ENCODE results near the gene LRRC3.

The LRRC3 gene

GRCh38 chr21:44459712-44460440, 4.6 kb downstream of the LRRC3 start:
- DNase-seq, result no peak

- no peak for DNase-seq
These were observed 5.1 kb downstream of the LRRC3 start for GRCh38 chr21:44460441-44460755.

DNA sequence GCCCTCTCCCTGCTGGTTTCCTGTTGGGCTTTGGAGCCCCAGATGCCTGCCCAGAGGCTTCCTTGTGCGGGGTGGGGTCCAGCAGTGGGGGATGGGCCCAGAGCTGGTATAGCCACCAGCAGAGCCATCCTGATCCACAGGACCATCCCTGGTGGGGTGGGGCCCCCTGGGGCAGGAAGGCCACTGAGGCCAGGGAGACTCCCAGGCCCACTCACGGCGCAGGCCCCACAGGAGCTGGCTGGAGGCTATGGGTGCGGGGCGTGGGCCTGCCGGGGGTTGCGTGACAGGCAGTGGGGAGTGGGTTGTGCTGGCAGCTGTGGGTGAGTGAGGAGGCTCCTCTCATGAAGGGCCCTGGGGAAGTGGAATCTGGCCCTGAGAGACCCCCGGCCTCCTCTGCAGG, 5.7 kb downstream of the LRRC3 start:
- no peak for DNase-seq

DNA sequence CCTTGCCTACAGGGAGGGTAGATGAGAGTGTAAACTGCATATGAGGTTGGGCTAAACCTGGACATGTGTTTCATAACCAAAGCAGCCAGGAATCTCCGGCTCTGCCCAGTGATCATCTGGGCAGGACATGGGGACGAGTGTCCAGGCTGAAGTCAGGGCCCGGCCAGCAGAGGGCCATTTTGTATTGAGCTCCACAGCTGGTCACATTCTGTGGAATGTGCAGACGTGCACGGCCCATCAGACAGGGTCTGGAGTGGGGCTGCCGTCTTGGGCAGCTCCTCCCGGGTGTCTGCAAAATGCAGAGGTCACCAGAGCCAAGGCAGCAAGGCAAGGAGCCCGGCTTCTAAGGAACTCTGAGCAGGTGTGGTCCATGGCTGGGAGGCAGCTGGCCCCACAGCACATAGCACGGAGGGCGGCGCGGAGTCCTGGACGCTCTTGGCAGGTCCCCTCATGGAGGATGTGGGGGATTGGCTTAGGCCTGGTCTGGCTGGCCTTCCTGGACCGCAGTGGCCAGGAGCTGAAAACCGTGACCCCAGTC, 6.2 kb downstream of the LRRC3 start:
- DNase-seq, result no peak

GRCh38 chr21:44462086-44462833, 7.0 kb downstream of the LRRC3 start:
- DNase-seq, result no peak

- no peak for DNase-seq
These were observed 7.5 kb downstream of the LRRC3 start for GRCh38 chr21:44462834-44463200.

GRCh38 chr21:44463724-44464123, 8.4 kb downstream of the LRRC3 start:
- DNase-seq, result no peak

DNA sequence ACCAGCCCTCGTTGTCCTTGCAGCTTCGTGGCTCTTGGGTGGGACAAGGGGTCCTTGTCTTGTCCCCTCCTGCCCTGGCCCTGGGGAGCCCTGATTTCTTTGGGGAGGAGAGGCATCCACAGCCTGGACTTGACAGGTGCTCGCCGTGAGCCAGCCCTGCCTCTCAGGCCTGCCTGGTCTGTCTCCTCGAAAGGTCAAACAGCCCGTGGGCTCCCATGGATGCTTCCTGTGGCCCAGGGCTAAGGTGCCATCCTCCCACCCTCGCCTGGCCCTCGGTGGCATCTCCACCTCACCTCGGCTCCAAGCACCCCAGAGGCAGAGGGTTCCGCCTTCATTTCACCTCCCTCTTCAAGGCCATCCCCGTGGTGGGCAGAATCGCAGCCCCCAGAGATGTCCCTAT, 9.0 kb downstream of the LRRC3 start:
- DNase-seq, result no peak

GRCh38 chr21:44466351-44466954, 11.1 kb downstream of the LRRC3 start:
- DNase-seq, result no peak

GRCh38 chr21:44466996-44467858, 11.9 kb downstream of the LRRC3 start:
- no peak for DNase-seq

- no peak for DNase-seq
These were observed 12.5 kb downstream of the LRRC3 start for GRCh38 chr21:44467859-44468195.

DNA sequence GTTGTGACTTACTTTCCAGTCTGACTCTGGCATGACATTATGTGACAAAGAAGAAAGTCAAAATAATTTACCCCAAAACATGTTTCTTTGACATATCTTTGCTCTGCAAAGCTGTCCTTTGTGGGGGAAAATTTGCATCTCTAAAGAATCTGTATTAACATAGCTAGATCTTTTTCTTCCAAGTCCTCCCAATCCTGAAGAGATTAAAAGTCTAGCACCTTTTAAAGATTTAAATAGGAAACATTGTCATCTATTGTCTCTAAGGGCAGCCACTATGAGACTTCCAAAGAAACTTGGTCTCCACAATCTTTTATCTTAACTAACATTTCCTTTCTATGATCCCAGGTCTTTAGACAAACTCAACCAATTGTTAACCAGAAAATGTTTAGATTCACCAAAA, 16.0 kb downstream of the LRRC3 start:
- no peak for DNase-seq

GRCh38 chr21:44471996-44472395, 16.7 kb downstream of the LRRC3 start:
- DNase-seq, result no peak

DNA sequence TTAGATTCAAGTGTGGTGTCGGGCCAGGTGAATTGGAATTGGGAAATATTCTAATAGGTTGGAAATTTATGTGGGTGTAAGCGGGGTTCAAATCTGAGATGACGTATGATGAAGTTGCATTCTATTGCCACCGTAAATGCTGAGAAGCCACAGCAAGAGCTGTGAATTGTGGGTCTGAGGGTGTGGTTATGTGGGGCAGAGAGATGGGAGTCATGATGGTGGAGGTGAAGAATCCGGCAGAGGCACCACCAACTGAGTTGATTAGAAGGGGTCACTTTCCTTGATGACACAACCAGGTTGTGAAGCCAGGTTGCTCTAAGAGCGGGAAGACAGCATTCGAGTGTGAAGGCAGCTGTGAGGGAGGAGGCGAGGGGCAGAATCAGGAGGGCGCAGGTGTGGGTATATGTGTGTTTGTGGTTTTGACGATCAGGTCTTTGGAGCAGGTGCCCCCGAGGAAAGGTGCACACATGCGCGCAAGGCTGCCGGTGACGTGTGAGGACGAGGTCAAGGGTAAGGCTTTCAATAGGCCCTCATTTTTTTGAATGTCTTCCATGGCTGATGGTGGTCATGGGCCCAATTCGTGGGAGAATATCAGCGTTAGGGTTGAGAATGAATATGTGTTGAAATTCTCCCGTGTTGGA, 18.7 kb downstream of the LRRC3 start:
- no peak for DNase-seq

- no peak for DNase-seq
These were observed 20.0 kb downstream of the LRRC3 start for GRCh38 chr21:44475266-44475845.

DNA sequence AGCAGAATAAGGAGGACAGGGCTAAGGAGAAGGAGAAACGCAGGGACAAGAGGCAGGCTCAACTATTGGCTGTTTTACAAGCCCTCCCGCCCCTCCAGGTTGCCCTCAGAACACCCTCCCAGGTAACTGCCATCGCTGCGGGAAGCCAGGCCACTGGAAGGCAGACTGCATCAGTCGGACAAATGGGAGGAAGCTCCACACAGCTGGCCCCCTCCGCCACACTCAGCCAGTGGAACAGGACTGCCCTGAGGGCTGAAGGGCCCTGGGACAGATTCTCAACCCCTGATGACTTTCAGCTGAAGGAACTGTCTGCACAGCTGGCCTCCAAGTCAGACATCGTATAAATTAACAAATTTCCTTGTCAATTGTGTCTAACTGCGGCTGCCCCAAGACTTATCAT, 21.8 kb downstream of the LRRC3 start:
- DNase-seq, result no peak

- no peak for DNase-seq
These were observed 22.4 kb downstream of the LRRC3 start for GRCh38 chr21:44477712-44478111.

- no peak for DNase-seq
These were observed 23.0 kb downstream of the LRRC3 start for GRCh38 chr21:44478124-44478800.

DNA sequence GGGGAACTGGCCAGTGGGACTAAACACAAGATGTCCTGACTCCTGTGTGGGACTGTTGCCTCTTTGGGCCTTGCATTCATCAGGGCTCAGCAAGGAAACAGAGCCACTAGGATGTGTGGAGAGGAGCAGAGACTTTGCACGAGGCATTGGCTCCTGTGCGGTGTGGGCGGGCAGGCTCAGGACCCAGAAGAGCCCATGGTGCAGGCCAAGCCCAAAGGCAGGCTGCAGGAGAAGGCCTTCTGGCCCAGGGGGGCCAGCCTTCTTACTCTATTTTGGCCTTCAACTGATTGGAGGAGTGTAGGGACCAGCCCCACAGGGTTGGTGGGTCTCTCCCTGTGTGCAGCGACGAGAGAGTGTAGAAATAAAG, 23.5 kb downstream of the LRRC3 start:
- no peak for DNase-seq

DNA sequence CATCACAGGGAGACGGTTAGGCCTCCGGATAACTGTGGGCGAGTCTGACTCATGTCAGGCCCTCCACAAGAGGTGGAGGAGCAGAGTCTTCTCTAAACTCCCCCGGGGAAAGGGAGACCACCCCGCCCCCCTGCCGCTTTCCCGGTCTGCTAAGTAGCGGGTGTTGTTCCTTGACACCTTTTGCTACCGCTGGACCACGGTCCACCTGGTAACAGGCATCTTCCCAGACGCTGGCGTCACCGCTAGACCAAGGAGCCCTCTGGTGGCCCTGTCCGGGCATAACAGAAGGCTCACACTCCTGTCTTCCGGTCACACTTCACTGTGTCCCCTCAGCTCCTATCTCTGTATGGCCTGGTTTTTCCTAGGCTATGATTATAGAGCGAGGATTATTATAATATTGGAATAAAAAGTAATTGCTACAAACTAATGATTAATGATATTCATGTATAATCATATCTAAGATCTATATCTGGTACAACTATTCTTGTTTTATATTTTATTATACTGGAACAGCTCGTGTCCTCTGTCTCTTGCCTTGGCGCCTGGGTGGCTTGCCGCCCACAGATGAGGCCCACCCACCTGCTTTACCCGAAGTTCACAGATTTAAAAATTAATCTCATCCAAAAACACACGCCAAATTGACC, 24.4 kb downstream of the LRRC3 start:
- DNase-seq, result peak; percentile 62
